ENCODE measurements around the gene UGT8. TPM values are rescaled to one million over a fixed set of nuclear protein-coding genes. Genes with fewer than 3 reads are reported as not detected.

UGT8 gene
- total RNA-seq, 1 donor from 2014 or later, result 1.2 TPM

DNA sequence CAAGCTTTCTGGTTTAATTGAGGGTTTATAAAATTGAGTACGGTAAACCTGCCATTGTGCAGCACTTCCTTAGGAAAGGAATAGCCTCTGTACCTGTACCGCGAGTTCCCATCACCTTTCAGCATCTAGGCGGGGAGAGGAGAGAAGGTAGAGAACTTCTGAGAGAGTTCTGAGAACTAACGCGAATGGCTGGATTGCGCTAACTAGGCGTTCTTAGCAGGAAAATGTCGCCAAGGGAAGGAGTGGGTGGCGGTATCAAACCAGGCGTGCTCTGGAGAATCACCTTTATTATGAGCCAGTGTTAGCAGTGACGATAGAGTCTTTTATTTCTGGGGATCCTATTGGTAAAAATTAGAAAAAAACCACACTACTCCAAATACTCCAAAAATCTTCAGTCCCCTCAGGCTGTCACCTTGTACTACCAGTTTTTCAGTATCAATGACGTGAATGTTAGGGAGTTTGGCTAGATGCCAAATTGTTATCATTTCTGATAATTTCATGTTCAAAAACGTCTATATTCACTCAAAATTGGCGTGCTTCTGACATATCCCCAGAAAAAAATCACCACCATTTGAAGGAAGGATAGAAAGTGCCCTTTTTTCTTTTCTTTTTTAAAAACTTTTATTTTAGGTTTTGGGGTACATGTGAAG is 1.4 kb downstream of the UGT8 start:
- Histone ChIP-seq H3K36me3 (no peaks in the 10 kb centered on the region), H3K27ac (no peak overlapping the region), H3K27me3 (ENCODE audit: low read depth) (peaks cover 30% of the 10 kb centered on the region), H3K4me3 (peak overlapping the region; percentile 55), H3K9me3 (no peaks in the 10 kb centered on the region), H3K4me1 (peaks cover 6% of the 10 kb centered on the region)
- DNase-seq (no peak), ATAC-seq (peak in 1 of 2 donors; percentile 13)
- intact Hi-C loops (cut with DNase I), result no loop called here
- TF ChIP-seq, protein P1, sequence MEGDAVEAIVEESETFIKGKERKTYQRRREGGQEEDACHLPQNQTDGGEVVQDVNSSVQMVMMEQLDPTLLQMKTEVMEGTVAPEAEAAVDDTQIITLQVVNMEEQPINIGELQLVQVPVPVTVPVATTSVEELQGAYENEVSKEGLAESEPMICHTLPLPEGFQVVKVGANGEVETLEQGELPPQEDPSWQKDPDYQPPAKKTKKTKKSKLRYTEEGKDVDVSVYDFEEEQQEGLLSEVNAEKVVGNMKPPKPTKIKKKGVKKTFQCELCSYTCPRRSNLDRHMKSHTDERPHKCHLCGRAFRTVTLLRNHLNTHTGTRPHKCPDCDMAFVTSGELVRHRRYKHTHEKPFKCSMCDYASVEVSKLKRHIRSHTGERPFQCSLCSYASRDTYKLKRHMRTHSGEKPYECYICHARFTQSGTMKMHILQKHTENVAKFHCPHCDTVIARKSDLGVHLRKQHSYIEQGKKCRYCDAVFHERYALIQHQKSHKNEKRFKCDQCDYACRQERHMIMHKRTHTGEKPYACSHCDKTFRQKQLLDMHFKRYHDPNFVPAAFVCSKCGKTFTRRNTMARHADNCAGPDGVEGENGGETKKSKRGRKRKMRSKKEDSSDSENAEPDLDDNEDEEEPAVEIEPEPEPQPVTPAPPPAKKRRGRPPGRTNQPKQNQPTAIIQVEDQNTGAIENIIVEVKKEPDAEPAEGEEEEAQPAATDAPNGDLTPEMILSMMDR (IDR thresholded peaks at IDR 0.05), result no peak

DNA sequence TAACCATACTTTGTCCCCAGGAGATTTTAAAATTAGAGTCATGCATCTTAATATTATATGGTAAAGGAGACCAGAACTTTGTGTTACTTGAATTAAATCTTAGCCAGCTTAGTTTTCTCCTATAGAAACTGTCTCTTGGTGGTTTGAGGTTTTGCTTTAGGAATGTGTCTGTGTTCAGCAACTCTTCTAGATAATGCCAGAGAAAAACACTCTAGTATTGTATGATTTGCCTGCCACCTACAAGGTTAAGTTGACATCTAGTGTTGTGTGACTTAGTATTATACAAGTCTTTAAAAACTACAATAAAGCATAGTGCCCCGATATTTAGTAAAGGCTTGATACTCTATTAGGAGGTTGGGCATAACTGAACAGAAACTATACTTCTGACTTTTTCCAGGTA is 2.1 kb downstream of the UGT8 start:
- H3K4me3 ChIP-seq, result no peak overlapping the region
- ATAC-seq (no peak), DNase-seq (no peak)

DNA sequence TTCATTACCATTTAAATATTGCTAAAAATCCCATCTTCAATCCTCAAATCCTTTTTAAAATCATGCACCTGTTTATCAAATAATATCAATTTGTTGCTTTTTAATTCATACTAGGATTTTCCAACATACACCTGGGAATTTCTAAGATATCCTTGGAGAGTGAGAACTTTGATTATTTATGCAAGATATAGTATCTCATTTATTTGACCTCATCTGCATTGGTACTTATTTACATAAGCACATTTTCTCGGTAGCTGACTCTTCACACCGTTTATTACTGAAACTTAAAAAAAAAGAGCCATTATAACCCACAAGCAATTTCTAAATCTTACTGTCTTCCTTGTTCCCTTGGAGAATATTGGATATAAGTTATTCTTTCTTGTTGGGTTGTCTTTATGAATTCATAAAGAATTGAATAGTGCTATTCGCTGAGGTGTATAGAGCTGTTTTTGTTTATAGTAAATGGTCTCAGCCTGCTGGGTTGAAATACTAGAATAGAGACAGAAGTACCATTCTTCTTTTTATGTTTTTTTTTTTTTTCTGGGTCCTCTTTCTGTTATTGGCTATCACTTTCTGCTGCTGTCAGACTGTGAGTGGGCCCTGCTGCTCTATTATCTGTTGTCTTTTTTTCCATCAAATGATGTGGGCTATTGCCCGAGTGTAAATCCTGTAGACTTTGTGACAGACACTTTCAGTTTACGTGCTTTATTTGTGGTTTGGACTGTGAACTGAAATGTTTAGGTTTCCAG is 2.9 kb downstream of the UGT8 start:
- Histone ChIP-seq H3K27me3 (ENCODE audit: low read depth) (peaks cover 24% of the 10 kb centered on the region), H3K36me3 (no peaks in the 10 kb centered on the region), H3K4me1 (peaks cover 6% of the 10 kb centered on the region), H3K9me3 (no peaks in the 10 kb centered on the region), H3K27ac (no peak overlapping the region), H3K4me3 (no peak overlapping the region)
- ATAC-seq (no peak), DNase-seq (no peak)
- intact Hi-C loops (cut with DNase I), result no loop called here
- TF ChIP-seq, protein P1 (IDR thresholded peaks at IDR 0.05), result no peak

More for the DNA sequence above, 2.1 kb downstream of the UGT8 start:
- intact Hi-C loops (cut with DNase I), result no loop called here
- Histone ChIP-seq H3K27me3 (ENCODE audit: low read depth) (peaks cover 24% of the 10 kb centered on the region), H3K9me3 (no peaks in the 10 kb centered on the region), H3K36me3 (no peaks in the 10 kb centered on the region), H3K27ac (no peak overlapping the region), H3K4me1 (peaks cover 6% of the 10 kb centered on the region)
- TF ChIP-seq, protein P1 (IDR thresholded peaks at IDR 0.05), result no peak

DNA sequence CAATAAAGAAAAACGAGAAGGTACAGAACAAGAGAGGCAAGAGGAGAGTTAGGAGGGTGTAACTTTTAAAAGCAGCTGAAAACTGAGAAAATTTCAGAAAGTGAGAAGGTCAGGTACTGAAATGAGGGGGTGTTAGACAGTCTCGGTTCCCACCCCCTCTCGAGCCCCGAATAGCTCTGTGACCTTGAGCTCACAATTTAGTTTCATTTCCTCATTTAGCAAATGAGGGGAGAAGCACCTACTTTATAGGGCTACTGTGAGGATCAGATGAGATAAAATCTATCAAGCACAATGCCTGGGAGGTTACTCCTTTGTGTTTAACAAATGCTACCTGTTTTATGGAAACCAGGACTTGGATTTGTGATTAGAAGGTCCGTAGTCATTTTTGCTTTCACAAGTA is 4.9 kb downstream of the UGT8 start:
- Histone ChIP-seq H3K36me3 (no peaks in the 10 kb centered on the region), H3K4me3 (no peak overlapping the region), H3K27me3 (ENCODE audit: low read depth) (peaks cover 15% of the 10 kb centered on the region), H3K9me3 (no peaks in the 10 kb centered on the region), H3K4me1 (no peaks in the 10 kb centered on the region), H3K27ac (no peak overlapping the region)
- intact Hi-C loops (cut with DNase I), result no loop called here
- TF ChIP-seq, protein P1 (IDR thresholded peaks at IDR 0.05), result no peak
- ATAC-seq (no peak), DNase-seq (no peak)

DNA sequence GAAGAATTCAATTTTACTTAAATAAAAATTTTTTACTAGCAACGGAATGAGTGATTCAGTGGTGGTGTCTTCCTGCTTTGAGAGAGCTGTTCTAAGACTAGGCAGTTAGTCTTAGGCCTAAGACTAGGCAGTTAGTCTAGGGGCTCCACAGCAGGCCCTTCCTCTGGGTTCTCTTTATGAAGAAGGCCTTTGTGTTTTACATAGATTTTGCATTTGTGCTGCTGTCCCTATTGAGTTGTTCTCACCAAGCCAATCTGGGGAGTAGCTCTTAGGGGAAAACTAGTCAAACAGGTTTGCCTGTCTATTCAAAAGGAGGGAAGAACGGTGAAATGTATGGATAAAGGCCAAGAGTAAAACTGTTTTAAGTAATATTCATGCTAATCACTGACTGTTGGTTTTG is 7.6 kb downstream of the UGT8 start:
- no peak overlapping the region for H3K27ac ChIP-seq
- H3K27me3 ChIP-seq (ENCODE audit: low read depth), result no peaks in the 10 kb centered on the region
- no peaks in the 10 kb centered on the region for H3K36me3 ChIP-seq
- ATAC-seq (peak in 1 of 2 donors; percentile 66), DNase-seq (no peak)
- no peaks in the 10 kb centered on the region for H3K4me1 ChIP-seq
- intact Hi-C loops (cut with DNase I), result no loop called here
- H3K4me3 ChIP-seq, result no peak overlapping the region
- TF ChIP-seq, protein P1 (IDR thresholded peaks at IDR 0.05), result no peak
- no peaks in the 10 kb centered on the region for H3K9me3 ChIP-seq

Measured in lower lobe of right lung (tissue), 2 donors.